Activated CD4-positive, CD25-positive, alpha-beta regulatory T cell (primary cell): ENCODE results near the gene CDK6.
A peak's percentile ranks its signal among the peaks of the same experiment; 100 is the strongest.

Experiments
- DNase-seq, 4 experiments: peaks; one replicate each; lab custom pipeline; 2025; lab: John Stamatoyannopoulos, UW

Gene CDK6

DNA sequence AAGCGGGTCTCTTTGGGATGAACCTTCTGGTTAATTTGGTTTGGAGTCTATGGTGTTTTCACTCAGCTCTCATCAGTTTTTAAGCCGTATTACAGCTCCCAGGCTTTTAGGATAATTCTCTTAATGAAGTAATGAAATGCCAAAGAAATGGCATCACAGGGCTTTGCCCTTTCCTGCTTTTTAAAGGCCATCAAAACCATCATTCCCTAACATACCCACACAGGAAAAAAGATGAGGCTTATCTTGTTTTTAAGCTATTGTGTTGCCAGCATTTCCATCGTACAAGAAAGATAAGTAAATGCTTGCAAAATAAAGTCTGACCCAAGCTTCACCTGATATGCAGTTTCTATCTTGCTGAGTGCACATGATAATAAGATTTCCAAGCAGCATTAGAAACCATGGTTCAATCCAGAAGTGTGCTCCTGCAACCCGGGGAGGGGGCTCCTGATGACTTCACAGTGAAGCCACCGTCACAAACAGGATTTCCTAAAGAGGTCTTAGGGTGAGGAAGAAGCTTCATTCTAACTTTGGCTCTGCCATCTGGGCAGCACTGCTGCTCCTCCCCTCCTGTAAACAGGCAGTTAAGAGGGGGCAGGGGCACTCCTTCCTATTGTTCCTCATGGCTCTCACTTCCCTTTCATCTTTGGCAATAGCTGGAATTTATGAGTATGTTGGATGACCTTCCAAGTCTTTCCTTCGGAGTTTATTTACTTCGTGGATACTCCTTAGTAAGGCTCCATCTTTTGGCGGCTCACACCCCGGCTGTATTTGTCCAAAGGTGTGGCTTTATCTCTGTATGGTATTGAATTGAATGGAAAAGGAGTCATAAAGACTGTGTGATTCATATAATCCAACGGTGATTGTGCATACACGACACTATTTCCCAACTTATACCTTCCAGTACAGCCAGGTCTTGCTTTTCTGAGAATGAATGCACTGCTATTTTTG lies 191.0 kb downstream of the CDK6 start:
- no peak for DNase-seq

DNA sequence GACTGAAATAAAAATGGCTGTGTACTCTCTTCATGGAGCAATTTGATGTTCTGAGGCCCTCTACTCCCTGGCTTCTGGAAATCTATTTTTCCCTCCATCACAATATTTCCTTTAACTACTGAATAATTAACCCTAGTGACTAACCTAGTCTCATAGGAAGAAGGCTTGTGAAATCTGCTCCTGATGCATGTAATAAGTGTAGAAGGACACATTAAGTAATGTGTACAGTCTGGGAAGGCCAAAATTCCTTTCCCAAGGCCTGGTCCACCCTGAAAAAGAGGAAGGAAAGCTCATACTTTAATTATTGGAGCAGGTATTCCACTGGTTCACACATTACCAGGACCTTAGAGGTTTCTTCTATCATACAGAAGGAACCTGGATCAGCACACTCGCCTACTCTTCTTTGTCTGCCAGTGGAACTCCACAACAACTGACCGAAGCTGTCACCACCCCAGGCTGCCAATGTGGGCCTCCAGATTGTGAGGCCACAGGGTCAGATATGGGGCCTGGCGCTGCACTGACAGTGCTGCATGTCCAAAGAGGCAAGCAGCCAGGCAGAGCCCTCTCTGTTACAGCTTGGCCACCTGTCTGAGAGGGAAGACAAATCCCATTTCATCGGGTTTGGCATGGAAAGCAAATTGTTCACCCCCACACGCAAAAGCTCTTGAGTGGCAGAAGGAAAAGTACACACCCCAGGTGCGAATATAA lies 191.8 kb downstream of the CDK6 start:
- no peak for DNase-seq

DNA sequence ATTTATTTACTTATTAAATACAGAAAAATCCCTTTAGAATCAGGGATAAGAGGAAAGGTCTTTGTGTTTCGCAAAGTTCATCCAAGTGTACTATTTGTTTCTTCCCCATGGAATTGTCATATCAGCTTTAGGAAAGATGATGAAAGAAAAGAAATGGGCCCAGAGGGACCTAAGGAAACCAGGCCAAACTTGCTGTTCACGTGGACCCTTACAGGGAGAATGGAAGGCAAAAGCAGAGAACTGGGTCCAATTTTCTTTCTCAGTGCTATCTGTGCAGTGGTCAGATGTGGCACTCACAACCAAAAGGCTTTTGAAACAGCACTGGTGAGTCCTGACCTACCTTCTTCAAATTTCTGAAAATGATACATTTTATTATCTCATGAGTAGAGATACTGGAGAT lies 192.6 kb downstream of the CDK6 start:
- DNase-seq: no peak

DNA sequence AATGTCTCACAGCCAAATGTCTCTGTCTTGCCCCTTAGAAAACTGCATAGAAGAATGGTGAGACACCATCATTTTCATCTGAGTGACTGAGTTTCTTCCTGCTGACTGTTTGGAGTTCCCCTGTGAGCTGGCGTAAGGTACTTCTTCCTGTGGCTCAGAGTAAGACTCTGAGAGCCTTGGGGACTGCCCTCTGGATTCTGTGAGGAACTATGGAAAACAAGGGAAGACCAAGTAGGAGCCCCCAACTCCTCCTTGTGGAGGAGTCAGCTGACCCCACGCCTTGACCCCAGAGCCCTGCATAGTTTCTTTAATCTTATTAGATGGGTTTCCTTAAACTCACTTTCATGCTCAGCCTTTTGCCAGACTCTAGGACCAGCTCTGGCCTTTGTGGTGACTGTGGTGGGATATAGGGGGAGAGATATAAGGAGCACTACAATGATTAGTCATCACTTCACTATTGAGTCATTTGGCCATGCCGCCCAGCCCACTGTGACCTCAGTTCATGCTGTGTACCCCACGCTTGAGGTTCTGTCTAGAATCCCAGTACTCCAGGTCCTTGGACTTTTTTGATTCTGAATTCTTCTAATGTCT lies 194.4 kb downstream of the CDK6 start:
- peak in 1 of 4 experiments; percentile 20 for DNase-seq

DNA sequence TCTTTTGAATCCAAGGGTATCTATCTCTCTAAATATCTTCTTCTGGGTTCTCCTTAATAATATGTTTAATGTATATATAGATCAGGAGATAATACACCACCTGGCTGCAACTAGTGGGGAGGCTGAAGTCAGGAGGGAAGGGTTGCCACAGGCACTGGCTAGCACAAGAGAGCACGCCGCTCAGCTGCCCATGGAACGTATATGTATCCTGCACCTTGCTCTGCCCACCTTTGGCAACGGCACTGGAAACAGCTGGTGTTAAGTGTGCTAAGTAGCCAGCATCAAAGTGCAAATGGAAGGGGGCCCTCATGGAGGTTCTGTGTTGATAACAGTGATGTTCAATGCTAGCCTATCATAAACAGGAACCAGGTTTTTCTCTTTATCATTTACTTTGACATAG lies 196.4 kb downstream of the CDK6 start:
- no peak for DNase-seq

DNA sequence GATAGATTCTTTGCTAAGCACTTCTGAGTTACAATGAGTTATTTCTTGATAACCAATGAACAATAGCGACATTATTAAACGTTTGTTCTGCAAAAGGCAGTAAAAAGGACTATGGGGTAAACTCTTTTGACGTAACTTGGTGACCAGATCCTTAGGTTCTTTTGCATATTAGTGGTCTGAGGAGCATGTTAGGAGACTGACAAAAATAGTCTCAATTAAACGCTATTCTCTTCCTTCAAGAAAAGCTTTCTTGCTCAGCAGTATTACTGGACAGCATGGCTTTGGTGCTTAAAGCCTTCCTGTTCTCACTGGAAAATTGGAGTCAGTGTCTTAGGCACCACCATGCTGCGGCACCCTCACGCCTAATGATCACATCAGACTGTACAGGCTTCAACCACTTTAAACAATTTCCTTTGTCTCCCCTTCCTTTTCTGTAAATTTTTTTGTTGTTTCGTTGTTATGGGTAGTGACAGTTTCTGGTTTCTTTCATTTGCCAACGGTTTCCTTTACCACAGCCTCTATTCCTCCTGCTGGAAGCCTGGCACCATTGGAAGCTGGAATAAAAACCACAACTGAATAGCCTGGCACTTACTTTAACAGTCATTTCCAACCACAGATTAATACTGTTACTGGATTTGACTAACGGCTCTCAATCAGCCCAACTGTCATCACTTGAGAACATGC lies 197.0 kb downstream of the CDK6 start:
- no peak for DNase-seq

DNA sequence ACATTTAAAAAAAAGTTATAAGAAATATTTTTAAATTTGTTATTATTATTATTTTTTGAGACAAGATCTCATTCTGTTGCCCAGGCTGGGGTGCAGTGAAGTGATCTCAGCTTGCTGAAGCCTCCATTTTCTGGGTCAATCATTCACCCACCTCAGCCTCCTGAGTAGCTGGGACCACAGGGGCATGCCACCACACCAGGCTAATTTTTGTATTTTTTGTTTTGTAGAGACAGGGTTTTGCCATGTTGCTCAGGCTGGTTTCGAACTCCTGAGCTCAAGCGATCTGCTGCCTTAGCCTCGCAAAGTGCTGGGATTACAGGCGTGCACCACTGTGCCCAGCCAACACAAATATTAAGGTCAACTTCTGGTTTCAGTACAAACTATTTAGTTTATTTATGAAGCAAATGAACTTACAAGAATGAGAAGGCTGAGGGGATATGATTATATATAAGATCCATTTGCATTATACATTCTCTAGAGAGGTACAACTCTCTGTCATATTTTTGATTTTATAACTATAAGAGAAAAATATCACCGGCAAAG lies 200.3 kb downstream of the CDK6 start:
- no peak for DNase-seq

DNA sequence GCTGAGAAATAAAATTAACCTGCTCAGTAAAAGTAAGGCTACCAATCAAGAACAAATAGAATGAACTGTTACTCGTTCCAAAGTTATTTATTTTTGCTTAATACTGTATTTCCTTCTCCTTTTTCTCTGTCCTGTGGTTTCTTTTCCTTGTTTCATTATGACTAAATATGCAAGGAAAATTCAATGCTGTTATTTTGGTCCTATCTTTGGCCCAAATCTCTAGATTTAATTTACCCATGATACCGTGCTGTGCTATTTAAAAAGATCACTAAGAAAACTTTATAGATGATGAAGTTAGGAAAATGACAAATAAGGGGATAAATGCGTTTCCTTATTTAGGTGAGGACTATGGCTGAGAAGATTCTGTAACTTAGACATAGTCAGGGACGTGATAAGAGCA lies 200.8 kb downstream of the CDK6 start:
- DNase-seq: no peak

DNA sequence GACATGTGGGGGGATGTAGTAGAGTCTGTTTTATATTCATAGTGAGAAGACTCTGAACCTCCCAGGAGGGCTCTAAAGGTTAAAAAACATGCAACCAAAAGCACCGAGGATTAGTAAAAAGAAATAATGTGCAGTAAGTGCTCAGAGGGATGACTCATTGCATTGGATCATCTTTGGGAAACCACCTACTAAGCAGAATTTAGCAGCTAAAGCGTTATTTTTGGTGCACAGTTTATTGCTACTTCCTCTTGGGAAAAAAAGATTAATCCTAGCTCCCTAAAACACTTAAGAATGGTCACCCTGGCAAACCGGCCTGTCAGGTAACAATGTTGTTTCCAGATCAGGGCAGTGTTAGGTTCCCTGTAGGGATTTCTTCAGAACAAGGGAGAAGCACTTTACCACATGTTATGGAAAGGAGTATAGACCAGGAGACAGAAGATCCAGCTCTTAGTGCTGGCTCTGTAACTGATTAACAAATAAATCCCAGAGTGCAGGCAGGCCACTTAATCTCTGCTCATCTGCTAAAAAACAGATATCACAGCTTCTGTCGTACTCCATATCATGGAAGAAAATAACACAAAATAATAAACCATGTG lies 201.4 kb downstream of the CDK6 start:
- no peak for DNase-seq

DNA sequence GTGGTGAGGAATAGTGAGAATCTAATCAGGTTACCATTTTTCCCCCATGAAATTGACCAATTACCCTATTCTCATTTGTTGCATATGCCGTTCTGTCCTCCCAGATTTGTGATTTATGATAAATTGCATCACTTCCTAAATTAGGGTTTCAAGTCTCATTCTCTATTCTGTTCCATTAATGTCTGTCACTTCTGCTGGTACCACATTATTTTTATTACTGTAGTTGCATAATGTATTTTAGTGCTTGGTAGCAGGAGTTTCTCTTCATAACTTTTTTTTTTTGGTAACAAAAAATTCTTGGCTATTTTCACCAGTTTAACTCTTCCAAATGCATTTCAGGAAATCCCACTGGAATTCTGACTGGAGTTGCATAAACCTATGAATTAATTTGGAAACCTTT lies 202.2 kb downstream of the CDK6 start:
- no peak for DNase-seq

DNA sequence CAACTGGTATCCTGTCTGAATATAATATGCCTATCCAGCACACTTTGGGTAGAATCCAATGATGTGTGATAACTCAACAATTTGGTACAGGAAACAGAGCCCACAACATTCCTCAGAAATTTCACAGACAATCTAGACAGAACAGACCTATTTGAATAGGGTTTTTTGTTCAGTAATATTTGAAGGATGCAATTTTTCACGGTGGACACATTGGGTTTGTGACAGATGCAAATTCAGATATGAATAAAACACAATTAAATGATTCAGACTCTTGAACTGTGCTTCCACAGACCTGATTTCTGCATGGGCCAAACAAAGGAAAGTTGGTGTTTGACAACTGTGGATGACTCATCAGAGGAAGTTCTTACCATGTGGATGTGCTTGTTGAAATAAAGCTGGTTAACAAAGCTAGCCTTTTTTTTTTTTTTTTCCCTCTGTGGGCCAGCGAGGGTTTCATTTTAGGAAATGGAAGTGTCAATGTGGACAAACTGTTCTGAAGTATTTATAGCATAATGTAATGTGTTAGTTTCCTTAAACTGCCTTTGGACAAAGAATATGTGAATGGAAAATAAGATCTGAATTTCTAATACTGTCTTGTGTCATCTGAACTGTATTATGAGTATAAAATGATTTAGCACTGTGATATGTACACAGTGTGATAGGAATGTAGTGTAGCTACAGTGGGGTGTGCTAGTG lies 203.0 kb downstream of the CDK6 start:
- no peak for DNase-seq

DNA sequence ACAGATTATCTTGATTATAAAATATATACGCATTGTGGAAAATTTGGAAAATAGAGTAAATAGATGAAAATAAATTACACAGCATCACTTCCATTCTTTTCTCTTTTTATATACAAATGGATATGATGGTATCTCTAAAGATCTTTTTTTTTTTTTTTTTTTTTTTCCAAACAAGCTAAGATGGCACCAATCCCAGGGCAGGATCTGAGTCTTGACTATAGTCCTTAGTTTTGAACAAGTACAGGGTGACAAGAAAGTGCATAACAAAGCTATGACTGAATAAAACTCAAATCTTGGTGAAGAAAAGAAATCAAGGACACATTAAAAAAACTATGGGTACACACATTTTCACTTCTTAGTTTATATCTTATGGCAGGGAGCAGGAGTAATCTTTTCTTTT lies 203.6 kb downstream of the CDK6 start:
- DNase-seq: no peak

DNA sequence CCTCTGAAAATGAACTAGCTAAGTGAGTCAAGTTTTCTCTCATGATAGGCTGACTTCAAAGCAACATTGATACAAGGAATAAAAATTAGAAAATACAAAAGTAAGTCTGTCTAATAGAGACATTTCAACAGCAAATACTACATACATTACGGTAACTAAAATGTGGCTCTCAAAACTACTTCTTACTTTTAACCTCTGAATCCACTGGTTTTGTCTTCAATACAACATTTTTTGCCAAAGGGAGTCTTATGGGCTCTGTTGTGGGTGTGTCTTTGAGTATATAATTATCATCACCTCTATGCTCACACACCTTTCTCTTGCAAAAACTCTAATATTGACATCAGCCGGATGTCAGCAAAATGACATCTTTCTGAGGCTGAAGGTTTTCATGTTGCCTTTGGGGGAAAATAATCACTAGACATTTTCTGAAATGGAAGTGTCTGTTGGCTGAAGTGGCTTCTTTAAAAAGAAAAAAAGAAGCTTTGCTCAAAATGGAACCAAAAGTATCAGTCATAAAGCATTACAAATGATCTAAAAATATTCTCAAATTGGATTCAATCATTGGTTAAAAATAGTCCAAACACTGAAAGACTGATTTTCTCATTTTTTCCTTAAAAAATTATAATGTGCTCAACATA lies 204.4 kb downstream of the CDK6 start:
- no peak for DNase-seq

DNA sequence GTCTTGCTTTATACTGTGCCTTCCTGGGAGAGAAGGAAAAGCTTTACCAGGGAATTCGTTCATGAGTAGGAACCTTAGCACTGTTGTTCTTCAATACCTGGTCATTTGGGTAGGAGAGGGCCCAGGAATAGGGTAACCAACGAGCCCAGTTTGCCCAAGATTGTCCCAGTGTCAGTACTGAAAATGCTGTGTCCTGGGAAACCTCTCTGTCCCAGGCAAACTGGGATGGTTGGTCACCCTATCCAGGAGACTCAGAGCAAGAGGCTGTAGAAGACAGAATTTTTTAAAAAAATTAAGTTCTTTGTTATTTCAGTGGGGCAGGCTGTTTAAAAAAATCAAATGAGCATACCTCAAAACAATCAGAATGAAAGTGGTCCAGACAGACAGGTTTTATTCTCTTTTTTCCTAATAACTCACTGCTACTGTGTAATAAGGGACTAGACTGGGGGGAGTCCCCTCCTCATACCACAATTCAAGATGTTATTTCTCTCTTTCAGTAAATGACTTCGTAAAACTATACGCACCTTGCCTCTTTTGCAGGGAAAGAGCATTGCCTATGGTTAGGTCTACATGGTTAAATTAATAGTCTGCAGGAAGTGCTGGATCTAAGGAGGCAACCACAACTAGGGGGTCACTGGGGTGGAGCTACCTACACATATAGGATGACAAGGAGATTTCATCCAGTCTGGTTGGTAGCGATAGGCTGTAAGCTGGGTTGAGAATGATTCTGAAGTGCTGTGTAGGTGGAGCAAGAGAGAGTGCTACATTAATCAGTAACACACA lies 205.1 kb downstream of the CDK6 start:
- no peak for DNase-seq

DNA sequence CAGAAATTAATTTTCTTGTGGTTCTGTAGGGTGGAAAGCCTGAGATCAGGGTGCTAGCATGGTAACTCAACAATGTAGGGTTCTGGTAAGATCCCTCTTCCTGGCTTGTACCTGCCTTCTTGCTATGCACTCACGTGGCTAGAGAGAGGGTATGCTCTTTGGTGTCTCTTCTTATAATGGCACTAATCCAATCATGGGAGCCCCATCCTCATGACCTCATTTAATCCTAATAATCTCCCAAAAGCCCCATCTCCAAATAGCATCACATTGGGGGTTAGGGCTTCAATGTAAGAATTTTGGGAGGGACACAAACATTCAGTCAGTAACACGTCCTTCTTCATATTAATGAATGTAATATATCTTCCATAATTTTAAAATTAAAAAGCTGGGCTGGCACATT lies 206.6 kb downstream of the CDK6 start:
- DNase-seq: no peak

DNA sequence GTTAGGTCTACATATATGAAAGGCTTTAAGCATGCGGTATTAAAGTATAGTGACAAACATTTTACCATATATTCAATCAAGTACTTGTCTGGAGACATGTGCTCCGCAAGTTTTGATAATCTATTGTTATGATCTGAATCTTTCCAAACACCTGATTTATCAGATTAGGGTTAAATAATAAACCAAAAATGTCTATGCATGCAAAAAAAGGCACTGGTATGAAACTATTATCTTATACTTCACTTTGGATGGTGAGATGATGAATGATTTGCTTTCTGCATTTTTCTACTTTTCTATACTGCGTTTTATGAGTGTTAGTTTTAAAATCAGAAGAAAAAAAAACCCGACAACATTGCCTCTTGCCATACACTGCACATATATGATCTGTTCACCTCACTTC lies 208.4 kb downstream of the CDK6 start:
- no peak for DNase-seq

DNA sequence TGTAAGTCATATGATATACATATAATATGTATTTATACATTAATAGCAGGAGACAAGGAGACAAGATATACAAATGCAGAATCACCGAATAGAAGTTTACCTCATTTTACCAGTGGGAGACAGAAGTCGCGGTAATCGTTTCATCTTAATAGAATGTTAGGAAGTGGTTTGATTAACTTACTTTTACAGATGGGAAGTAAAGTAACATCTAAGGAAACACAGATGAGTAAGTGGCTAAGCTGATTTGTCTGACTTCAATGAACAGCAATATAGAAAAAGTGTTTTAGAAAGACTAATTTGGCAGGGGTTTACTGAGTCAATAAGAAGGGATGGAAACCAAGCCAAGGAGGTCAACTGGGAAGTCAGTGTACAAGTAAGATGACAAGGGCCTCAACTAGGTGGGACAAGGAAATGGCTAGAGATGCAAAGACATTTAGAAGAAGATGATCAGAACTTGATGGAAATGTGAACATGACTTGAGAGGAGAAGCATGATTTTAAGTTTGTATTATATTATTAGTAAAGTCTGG lies 210.0 kb downstream of the CDK6 start:
- DNase-seq: no peak

DNA sequence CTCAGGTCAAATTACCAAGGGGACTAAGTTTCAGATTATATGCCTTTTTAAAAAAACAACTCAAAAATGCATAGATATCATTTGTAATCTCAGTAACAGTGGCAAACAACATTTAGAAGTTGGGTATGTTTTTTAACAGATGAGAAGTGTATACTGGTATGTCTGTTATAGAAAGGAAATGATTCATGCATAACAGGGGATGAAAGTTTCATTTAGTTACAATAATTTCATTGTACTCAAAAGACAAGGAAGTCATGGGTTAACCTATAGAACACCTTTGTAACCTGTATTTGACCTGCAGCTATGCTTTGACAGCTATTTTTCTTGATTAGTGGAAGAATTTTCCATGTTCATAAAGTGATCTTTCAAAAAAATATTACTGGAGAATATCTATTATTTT lies 210.8 kb downstream of the CDK6 start:
- DNase-seq: no peak

DNA sequence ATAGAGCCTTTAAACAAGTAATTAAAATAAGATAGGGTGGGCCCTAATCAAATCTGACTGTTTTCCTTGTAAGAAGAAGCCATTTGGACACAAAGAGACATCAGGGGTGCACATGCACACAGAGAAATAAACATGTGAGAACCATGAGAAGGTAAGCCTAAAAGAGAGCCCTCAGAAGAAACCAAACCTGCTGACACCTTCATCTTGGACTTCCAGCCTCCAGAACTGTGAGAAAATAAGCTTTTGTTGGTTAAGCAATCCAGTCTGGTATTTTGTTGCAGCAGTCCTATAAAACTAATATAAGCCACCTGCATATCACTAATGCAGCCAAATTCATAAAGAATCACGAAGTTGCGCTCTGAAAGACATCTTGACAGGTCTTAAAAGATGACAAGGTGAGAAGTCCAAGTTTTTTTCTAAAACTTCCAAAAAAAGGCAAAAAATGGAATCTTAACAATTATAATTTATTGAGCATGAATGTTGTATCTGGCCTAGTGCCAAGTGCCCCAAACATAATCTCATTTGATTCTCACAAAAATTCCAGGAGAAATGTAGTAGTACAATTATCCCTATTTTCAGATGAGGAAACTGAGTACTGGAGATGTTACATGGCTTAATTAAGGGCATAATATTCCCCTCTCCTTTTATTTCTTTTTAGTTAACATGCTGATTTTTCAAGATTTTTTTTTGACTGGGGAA lies 211.9 kb downstream of the CDK6 start:
- no peak for DNase-seq
